ENCODE data around the gene CCDC102A.
"Not testable (repeated sequence)": the region's sequence is repeated elsewhere in the genome, so short reads cannot be mapped to it uniquely, and the experiment has no call there.

CCDC102A gene

DNA sequence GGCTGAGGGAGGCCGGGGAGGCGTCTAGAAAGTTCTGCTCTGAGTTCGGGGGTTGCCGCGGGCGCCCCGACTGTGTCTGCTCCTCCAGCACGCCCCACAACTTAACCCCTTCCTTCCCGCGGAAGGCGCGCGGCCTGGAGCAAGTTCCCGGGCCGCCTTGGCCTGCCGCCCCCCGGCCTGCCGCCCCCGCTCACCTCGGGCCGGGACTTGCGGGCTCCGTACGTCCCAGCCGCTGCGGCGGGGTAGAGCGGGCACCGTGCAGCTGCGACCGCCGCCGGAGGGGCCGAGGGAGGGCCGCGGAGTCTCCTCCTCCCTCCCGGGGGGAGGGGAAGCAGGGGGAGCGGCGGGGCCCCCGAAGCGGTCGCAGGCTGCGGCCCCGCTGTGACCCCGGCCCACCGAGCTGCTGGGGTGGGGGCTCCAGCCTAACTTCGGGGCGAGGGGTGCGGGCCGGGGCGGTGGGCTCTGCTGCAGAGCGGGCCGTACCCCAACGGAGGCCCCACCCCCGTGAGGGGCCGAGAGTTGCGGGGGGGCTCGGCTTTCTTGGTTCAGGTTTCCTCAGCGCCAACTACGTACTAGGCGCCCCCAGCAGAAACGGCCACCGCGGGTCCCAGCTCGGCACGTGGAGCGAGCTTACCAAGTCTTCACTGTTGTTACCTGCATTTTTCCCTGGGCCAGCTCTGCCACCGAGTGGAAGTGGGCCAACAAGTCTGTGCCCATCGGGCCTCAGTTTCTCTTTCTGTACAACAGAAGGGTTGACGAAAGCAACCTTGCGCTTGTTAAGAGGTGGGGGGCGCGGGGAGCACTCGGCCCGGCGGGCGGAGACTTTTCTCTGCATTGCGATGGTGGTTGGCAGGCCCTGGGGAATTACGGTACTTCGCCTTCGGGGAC is at the start of gene CCDC102A:
Gene CCDC102A, minus strand, starts transcription at position 266 of the 888 bp plus-strand sequence. CDS start 7,394 bp downstream, outside the sequence.
- DNase-seq (ENCODE audit: low read depth in 1 of 2, low spot score in 1 of 2): peak; percentile 29 to 36

DNA sequence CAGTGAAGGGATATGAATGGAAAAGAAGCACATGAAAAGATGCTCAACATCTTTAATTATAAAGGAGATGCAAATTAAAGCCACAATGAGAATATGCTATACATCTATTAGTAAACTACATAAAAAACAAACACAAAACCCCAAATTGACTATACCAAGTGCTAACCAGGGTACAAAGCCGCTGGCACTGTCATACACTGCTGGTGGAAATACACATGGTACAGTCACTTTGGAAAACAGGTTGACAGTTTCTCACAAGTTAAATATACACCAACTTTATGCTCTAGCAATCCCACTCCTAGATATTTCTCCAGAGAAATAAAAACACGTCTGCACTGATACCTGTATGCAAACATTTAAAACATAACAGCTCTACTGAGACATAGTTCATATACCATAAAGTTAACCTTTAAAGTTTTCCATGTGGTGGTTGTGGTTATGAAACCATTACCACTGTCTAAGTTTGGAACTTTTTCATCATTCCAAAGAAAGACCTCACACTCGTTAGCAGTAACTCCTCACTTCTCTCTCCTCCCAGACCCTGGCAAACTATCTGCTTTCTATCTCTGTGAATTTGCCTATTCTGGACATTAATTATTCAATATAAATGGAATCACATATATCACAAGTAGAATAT is 48.8 kb upstream of the CCDC102A start:
- no peak for DNase-seq (ENCODE audit: low read depth in 1 of 2, low spot score in 1 of 2)

GRCh38 chr16:57579361-57579665 is 42.9 kb upstream of the CCDC102A start:
- DNase-seq (ENCODE audit: low read depth in 1 of 2, low spot score in 1 of 2): no peak

DNA sequence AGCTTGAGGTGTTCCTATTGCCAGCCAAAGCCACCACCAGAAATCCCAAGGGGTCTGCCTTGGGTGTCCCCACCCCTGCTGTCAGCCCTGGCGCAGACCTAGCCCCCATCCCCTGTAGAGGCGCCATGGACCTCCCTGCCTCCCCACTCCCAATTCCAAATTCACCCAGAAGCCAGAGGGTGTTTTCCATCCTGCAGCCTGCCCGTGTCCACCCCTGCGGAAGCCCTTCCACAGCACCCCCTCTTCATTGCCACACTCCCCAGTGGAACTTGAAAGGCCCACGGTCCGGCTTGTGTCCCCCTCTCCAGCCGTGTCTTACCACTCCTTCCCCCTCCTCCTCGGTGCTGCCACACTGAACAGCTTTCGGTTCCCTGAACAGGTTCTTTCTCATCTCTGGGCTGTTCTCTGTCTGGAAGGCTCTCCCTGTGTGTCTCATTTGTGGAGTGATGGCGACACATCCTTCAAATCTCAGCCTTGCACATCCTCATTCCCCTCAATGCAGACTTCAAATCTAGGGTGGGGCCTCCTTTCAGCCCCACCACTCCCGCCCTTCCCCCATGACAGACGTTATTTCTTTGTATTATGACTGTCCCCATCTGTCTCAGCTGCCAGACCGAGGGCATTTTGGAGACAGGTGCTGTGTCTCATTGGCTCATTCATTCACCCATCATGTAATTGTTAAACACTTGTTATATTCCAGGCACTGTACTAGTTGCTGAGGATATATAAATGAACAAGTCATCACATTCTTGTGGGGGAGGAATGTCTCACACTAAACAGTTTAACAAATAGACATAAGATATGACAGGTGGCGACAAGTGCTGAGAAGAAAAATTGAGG is 42.4 kb upstream of the CCDC102A start:
- no peak for DNase-seq (ENCODE audit: low read depth in 1 of 2, low spot score in 1 of 2)

DNA sequence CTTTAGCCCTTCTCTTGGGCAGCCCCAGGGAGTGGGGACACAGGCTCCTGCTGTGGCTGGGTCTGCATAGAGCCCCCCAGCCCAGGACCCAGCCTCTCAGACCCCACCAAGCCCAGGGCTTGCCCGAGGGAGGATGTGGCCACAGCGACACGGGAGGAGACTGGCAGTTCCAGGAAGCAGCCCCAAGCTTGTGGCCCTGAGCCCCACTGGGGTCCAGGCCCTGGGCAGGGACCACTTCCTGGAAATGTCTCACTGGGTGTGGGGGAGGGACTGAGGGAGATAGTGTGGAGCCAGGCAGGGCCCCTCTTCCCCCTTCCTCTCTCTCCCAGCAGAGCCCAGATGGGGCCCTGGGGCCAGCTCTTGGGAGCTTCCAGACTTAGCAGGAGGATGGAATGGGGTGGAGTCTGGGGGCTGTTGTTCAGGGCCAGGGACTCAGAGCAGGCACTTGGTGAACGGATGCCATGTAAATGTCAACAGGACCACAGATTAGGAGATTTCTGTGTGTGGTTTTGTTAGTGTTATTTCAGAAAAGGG is 41.4 kb upstream of the CCDC102A start:
- no peak for DNase-seq (ENCODE audit: low read depth in 1 of 2, low spot score in 1 of 2)

GRCh38 chr16:57577214-57577613 is 40.8 kb upstream of the CCDC102A start:
- no peak for DNase-seq (ENCODE audit: low read depth in 1 of 2, low spot score in 1 of 2)

- peak; percentile 63 to 67 for DNase-seq (ENCODE audit: low read depth in 1 of 2, low spot score in 1 of 2)
Measured at GRCh38 chr16:57576429-57576870, 40.1 kb upstream of the CCDC102A start.

DNA sequence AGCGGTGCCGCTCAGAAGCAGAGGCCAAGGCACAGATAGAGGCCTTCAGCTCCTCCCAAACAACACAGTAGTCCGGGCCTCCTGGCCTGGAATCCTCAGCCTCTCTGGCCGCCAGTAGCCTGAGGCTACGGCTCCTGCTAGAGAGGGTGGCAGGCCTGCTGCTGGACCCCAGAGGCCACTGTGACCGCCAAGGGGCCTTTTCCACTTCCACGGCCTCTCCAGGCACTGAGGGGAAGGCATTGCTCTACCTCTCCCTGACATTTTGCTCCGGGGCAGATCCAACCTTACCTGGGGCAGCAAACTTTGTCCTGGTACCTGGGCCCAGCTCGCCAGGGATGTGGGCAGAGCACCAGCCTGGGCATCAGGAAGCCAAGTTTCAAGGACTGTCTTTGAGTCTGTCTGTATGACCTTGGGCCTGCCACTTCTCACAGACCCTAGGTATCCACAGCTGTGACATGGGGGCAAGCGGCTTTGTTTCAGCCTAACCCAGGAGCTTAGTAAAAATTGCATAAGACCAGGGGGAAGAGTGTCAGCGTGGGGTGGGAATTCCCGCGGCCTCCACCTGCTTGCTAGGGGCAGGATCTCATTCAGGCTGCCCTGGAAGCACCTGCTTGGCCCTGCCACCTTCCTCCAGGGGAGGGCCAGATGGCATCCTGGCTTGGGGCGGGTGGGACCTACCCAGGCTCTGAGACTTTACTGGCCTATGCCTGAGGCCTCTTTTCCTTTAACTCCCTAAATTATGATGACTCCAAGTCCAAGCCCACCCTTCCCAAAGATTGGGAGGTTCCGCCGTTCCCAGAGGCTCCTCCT is 39.3 kb upstream of the CCDC102A start:
- no peak for DNase-seq (ENCODE audit: low read depth in 1 of 2, low spot score in 1 of 2)

DNA sequence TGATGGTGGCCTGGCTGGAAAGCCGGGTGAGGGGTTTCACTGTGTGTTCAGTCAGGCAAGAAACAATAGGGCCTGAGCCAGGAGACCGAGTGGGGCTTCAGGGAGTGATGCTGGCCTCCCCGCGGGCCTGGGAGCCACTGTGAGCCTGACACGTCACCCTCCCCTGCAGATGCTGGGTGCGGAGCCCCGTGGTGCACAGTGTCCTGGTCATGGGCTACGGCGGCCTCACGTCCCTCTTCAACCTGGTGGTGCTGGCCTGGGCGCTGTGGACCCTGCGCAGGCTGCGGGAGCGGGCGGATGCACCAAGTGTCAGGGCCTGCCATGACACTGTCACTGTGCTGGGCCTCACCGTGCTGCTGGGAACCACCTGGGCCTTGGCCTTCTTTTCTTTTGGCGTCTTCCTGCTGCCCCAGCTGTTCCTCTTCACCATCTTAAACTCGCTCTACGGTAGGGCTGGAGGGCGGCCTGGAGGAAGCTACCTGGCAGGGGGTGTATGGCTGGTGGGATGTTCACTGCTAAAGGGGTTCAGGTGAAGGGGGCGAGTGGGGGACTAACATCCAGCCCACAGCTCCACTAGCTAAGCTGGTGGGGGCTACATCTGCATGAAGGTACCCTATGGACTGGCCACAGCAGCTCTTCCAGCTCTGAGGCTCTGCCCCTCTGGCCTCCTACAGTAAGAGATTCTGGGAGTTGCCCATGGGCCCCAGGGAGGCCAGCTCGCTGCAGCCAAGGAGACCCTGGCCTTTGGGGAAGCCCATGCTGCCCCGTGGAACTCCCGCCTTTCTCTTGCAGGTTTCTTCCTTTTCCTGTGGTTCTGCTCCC is 38.5 kb upstream of the CCDC102A start:
- no peak for DNase-seq (ENCODE audit: low read depth in 1 of 2, low spot score in 1 of 2)

GRCh38 chr16:57574086-57574485 is 37.7 kb upstream of the CCDC102A start:
- no peak for DNase-seq (ENCODE audit: low read depth in 1 of 2, low spot score in 1 of 2)

- no peak for DNase-seq (ENCODE audit: low read depth in 1 of 2, low spot score in 1 of 2)
Measured at GRCh38 chr16:57572978-57573728, 36.8 kb upstream of the CCDC102A start.

DNA sequence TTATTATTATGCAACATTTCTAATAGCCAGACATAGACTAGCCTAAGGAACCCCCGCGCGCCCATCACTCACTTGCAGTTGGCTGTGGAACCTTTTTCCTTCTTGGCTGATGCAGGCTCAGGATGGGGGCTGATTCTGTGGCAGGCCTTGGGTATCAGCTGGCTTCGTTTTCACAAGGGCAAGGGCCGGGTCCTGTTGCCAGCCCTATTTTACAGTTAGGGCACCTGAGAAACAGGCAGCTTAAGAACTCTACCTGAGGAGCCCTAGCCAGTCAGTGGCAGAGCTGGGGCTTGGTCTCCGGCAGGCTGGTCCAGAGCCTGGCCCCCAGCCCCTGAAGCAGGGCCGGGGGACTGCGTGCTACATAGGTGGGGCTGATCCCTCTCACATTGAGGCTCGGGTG is 34.7 kb upstream of the CCDC102A start:
- no peak for DNase-seq (ENCODE audit: low read depth in 1 of 2, low spot score in 1 of 2)

DNA sequence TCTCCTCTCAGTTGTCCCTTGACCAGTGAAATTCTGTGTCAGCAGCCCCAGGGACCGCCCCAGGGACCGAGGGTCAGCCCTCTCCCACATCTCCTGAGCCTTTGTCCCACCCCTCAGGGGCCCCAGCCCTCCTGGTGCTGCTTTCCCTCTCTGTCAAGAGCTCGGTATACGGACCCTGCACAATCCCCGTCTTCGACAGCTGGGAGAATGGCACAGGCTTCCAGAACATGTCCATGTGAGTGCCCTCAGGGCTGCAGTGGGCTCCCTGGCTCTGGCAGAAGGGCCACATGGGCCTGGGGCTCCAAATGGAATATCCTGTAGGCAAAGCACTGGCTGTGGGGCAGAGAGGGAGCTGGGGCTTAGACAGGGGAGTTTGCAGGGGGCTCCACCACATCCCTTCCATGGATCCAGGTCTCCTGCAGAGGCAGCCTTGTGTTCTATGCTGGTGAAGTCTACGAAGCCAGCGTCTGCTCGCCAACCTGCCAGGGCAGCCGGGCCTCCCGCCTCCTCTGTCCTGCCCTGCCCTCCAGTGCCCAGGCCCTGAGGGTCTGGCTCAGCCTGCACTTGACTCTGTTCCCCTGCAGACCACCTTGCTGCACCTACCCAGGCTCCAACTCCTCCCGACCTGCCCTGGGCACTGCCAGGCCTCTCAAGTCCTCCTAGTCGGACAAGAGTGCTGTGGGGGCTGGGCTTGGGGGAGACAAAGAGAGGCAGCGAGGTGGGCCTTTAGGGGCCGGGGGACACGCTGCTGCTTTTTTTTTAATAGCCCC is 34.1 kb upstream of the CCDC102A start:
- DNase-seq (ENCODE audit: low read depth in 1 of 2, low spot score in 1 of 2): no peak

- DNase-seq (ENCODE audit: low read depth in 1 of 2, low spot score in 1 of 2): no peak
Measured at GRCh38 chr16:57569306-57569946, 33.1 kb upstream of the CCDC102A start.

DNA sequence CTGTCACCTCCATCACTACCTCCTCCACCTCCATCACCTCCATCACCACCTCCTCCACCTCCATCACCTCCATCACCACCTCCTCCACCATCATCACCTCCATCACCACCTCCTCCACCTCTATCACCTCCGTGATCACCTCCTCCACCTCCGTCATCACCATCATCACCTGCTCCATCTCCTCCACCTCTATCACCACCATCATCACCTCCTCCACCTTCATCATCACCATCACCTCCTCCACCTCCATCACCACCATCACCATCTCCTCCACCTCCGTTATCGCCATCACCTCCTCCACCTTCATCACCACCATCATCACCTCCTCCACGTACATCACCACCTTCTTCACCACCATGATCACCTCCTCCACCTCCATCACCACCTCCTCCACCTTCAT is 32.4 kb upstream of the CCDC102A start:
- not testable (repeated sequence) for DNase-seq (ENCODE audit: low read depth in 1 of 2, low spot score in 1 of 2)

- no peak for DNase-seq (ENCODE audit: low read depth in 1 of 2, low spot score in 1 of 2)
Measured at GRCh38 chr16:57568173-57568678, 31.9 kb upstream of the CCDC102A start.

DNA sequence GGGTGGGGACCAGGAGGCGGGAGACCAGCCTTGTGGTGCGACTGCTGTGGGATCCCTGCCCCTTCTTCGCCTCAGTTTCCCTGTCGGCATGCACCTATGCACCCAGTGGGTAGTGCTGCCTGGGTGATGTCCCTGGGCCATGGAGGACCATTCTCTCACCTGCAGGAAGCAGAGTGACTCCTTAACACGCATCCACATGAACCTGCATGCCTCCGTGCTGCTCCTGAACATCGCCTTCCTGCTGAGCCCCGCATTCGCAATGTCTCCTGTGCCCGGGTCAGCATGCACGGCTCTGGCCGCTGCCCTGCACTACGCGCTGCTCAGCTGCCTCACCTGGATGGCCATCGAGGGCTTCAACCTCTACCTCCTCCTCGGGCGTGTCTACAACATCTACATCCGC is 31.3 kb upstream of the CCDC102A start:
- no peak for DNase-seq (ENCODE audit: low read depth in 1 of 2, low spot score in 1 of 2)

- DNase-seq (ENCODE audit: low read depth in 1 of 2, low spot score in 1 of 2): no peak
Measured at GRCh38 chr16:57566436-57566835, 30.1 kb upstream of the CCDC102A start.
